HepG2 (cell line): ENCODE results near the gene TTLL10. TPM values are rescaled to one million over a fixed set of nuclear protein-coding genes. Genes with fewer than 3 reads are reported as not detected.
A peak's percentile ranks its signal among the peaks of the same experiment; 100 is the strongest.

Experiments used
- BRCA1 ChIP-seq: sonication (generic); formaldehyde crosslinking; IDR thresholded peaks from 2 replicates; pipeline ENCODE4 v1.4.0; 2020; ENCODE audit warnings: missing genetic modification reagents
- FOXC1 ChIP-seq: sonication (generic); formaldehyde crosslinking; IDR thresholded peaks from 2 replicates; pipeline ENCODE4 v1.8.0; 2022; ENCODE audit warnings: mild to moderate bottlenecking, missing genetic modification reagents, borderline replicate concordance
- HNRNPLL ChIP-seq: fragments of 200-400 bp; formaldehyde crosslinking; IDR thresholded peaks from 2 replicates; pipeline ENCODE4 v1.6.1; 2017; ENCODE audit warnings: mild to moderate bottlenecking, low read depth, low read length; ENCODE audit not compliant: poor library complexity, severe bottlenecking
- KDM5A ChIP-seq: fragments of 200-600 bp; sonication (generic); IDR thresholded peaks from 2 replicates; pipeline ENCODE4 v1.7.0; 2018; ENCODE audit warnings: antibody characterized with exemption, mild to moderate bottlenecking, low read length, borderline replicate concordance
- KLF9 ChIP-seq: IDR thresholded peaks from 2 replicates; pipeline ENCODE4 v1.6.1; 2016; ENCODE audit warnings: low read depth
- MBD4 ChIP-seq: IDR thresholded peaks from 2 replicates; pipeline ENCODE4 v1.6.1; 2012; ENCODE audit warnings: low read length, inconsistent platforms, borderline replicate concordance
- RFX1 ChIP-seq: fragments of 450-650 bp; IDR thresholded peaks from 2 replicates; pipeline ENCODE4 v1.6.1; 2017
- SOX13 ChIP-seq, 3 experiments: fragments of 450-650 bp in 1 of 3; sonication (generic) in 1 of 3; formaldehyde crosslinking in 1 of 3; IDR thresholded peaks in 2 of 3; conservative IDR thresholded peaks in 1 of 3; 2 replicates each; pipeline versions ENCODE4 v1.5.0 to v1.6.1; 2016 to 2020; ENCODE audit warnings: antibody characterized with exemption in 1 of 3, mild to moderate bottlenecking in 1 of 3, missing compliant biosample characterization in 1 of 3, missing genetic modification reagents in 1 of 3, moderate library complexity in 1 of 3
- TOE1 ChIP-seq: sonication (generic); formaldehyde crosslinking; IDR thresholded peaks from 2 replicates; pipeline ENCODE4 v1.4.0; 2020; ENCODE audit warnings: mild to moderate bottlenecking, missing genetic modification reagents
- ZNF263 ChIP-seq: sonication (generic); formaldehyde crosslinking; IDR thresholded peaks from 2 replicates; pipeline ENCODE4 v1.4.0; 2020; ENCODE audit warnings: missing genetic modification reagents
- ZNF335 ChIP-seq: sonication (generic); formaldehyde crosslinking; IDR thresholded peaks from 2 replicates; pipeline ENCODE4 v1.4.0; 2020; ENCODE audit warnings: missing genetic modification reagents
- ZNF674 ChIP-seq: sonication (generic); formaldehyde crosslinking; IDR thresholded peaks from 2 replicates; pipeline ENCODE4 v1.5.0; 2020; ENCODE audit warnings: low read depth, mild to moderate bottlenecking, missing genetic modification reagents
- ZNF7 ChIP-seq: IDR thresholded peaks from 2 replicates; pipeline ENCODE4 v1.6.1; 2016; ENCODE audit warnings: missing biosample characterization, missing genetic modification reagents
- polyA plus RNA-seq, 8 experiments: library from polyadenylated mRNA; depleted of rRNA in 3 of 8; stranded (reverse) in 7 of 8; unstranded in 1 of 8; fragments of >200 nt; fragmentation: Illumina TruSeq in 4 of 8; extraction: Trizol in 4 of 8; gene quantifications; 2 replicates each; pipeline versions ENCODE4 v1.2.1 to v1.2.3, GENCODE V29; 2011 to 2016; ENCODE audit warnings: low read depth in 4 of 8, missing spikeins in 1 of 8, mixed read lengths in 1 of 8; ENCODE audit not compliant: insufficient read depth in 1 of 8
- total RNA-seq, 5 experiments: library from RNA; depleted of rRNA; stranded (reverse); fragments of >200 nt; fragmentation: Illumina TruSeq; extraction: Trizol; gene quantifications; 2 replicates each; pipeline ENCODE4 v1.2.3, GENCODE V29; 2016; ENCODE audit warnings: low read depth in 1 of 5
- TF ChIP-seq, protein P1 (sequence below): sonication (generic); formaldehyde crosslinking; IDR thresholded peaks from 2 replicates; pipeline ENCODE4 v1.5.0; 2020; ENCODE audit warnings: mild to moderate bottlenecking, missing genetic modification reagents
- TF ChIP-seq, protein P2 (sequence below): sonication (generic); formaldehyde crosslinking; IDR thresholded peaks from 2 replicates; pipeline ENCODE4 v1.4.0; 2020; ENCODE audit warnings: missing genetic modification reagents, borderline replicate concordance
- TF ChIP-seq, protein P3 (sequence below): sonication (generic); formaldehyde crosslinking; IDR thresholded peaks from 2 replicates; pipeline ENCODE4 v1.4.0; 2020; ENCODE audit warnings: missing genetic modification reagents, borderline replicate concordance
- TF ChIP-seq, protein P4 (sequence below): sonication (generic); formaldehyde crosslinking; IDR thresholded peaks from 2 replicates; pipeline ENCODE4 v1.4.0; 2020; ENCODE audit warnings: mild to moderate bottlenecking, missing genetic modification reagents

TTLL10 gene
- total and polyA plus RNA-seq, 2 of the 13 experiments (the other 11 are each of a cell fraction or from before 2014, with no cell fraction given), result not detected

DNA sequence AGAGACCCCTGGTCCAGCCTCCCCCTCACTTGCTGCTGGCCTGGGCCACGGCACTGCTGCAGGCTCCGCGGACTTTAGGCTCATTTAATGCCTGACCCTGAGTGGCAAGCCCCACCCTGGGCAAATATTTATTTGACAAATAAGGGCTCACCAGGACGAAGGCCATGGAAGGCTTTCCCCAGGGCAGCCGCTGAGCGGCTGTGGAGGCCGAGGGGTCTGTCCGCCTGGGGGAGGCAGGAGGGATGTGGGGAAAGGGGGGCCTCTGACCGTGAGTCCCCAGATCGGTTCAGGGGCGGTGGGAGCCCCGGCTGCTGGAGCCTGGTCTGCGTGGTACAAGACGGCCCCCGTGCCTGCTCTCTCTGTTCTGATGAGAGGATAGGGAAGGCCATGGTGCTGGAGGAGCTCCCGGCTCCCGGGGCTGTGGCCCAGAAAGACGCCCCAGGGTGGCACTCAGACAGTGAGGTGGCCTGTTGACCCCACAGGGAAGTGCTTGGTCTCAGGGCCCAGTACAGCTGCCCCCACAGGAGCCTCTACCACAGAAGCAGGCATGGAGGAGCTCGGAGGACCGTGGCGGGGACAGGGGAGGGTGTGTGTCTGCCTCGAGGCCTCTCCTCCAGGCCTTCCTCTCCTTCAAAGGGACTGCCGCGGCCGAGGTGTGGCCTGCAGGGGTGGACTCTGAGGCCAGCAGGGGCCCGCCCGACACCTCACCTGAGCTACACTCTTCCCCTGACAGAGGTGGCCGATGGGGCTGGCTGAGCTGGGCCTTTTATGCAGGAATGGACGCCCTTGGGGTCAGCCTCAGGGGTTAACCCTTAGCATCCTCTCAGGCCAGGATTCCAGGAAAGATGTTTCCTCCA lies 48.7 kb upstream of the TTLL10 start (continued):
- TF ChIP-seq, protein P1, sequence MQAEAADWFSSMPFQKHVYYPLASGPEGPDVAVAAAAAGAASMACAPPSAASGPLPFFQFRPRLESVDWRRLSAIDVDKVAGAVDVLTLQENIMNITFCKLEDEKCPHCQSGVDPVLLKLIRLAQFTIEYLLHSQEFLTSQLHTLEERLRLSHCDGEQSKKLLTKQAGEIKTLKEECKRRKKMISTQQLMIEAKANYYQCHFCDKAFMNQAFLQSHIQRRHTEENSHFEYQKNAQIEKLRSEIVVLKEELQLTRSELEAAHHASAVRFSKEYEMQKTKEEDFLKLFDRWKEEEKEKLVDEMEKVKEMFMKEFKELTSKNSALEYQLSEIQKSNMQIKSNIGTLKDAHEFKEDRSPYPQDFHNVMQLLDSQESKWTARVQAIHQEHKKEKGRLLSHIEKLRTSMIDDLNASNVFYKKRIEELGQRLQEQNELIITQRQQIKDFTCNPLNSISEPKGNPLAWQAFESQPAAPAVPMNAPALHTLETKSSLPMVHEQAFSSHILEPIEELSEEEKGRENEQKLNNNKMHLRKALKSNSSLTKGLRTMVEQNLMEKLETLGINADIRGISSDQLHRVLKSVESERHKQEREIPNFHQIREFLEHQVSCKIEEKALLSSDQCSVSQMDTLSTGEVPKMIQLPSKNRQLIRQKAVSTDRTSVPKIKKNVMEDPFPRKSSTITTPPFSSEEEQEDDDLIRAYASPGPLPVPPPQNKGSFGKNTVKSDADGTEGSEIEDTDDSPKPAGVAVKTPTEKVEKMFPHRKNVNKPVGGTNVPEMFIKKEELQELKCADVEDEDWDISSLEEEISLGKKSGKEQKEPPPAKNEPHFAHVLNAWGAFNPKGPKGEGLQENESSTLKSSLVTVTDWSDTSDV, result no peak
- peak; percentile 59; the same call in 1 of the 2 replicates for TF ChIP-seq BRCA1
- TF ChIP-seq HNRNPLL, result no peak
- TF ChIP-seq, protein P2, sequence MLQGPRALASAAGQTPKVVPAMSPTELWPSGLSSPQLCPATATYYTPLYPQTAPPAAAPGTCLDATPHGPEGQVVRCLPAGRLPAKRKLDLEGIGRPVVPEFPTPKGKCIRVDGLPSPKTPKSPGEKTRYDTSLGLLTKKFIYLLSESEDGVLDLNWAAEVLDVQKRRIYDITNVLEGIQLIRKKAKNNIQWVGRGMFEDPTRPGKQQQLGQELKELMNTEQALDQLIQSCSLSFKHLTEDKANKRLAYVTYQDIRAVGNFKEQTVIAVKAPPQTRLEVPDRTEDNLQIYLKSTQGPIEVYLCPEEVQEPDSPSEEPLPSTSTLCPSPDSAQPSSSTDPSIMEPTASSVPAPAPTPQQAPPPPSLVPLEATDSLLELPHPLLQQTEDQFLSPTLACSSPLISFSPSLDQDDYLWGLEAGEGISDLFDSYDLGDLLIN, result no peak
- TF ChIP-seq, protein P3, sequence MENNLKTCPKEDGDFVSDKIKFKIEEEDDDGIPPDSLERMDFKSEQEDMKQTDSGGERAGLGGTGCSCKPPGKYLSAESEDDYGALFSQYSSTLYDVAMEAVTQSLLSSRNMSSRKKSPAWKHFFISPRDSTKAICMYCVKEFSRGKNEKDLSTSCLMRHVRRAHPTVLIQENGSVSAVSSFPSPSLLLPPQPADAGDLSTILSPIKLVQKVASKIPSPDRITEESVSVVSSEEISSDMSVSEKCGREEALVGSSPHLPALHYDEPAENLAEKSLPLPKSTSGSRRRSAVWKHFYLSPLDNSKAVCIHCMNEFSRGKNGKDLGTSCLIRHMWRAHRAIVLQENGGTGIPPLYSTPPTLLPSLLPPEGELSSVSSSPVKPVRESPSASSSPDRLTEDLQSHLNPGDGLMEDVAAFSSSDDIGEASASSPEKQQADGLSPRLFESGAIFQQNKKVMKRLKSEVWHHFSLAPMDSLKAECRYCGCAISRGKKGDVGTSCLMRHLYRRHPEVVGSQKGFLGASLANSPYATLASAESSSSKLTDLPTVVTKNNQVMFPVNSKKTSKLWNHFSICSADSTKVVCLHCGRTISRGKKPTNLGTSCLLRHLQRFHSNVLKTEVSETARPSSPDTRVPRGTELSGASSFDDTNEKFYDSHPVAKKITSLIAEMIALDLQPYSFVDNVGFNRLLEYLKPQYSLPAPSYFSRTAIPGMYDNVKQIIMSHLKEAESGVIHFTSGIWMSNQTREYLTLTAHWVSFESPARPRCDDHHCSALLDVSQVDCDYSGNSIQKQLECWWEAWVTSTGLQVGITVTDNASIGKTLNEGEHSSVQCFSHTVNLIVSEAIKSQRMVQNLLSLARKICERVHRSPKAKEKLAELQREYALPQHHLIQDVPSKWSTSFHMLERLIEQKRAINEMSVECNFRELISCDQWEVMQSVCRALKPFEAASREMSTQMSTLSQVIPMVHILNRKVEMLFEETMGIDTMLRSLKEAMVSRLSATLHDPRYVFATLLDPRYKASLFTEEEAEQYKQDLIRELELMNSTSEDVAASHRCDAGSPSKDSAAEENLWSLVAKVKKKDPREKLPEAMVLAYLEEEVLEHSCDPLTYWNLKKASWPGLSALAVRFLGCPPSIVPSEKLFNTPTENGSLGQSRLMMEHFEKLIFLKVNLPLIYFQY (CRISPR knock-in tag), result peak; percentile 45; the same call in 1 of the 2 replicates
- no peak for TF ChIP-seq FOXC1 (CRISPR knock-in tag)
- TF ChIP-seq ZNF335 (CRISPR knock-in tag), result peak; percentile 30
- TF ChIP-seq RFX1, result no peak
- no peak for TF ChIP-seq ZNF7 (CRISPR knock-in tag)
- TF ChIP-seq KDM5A, result no peak
- TF ChIP-seq ZNF263 (CRISPR knock-in tag), result no peak; the same call in 1 of the 2 replicates
- peak; percentile 0; the same call in 1 of the 2 replicates for TF ChIP-seq SOX13 (IDR thresholded peaks at IDR 0.05)
- peak in 1 of 2 experiments; percentile 63; a peak in 2 of 4 replicates for TF ChIP-seq SOX13 (CRISPR knock-in tag; conservative IDR thresholded peaks at IDR 0.05 in 1 of 2, IDR thresholded peaks at IDR 0.05 in 1 of 2)
- no peak for TF ChIP-seq TOE1 (CRISPR knock-in tag)
- no peak for TF ChIP-seq MBD4
- TF ChIP-seq, protein P4, sequence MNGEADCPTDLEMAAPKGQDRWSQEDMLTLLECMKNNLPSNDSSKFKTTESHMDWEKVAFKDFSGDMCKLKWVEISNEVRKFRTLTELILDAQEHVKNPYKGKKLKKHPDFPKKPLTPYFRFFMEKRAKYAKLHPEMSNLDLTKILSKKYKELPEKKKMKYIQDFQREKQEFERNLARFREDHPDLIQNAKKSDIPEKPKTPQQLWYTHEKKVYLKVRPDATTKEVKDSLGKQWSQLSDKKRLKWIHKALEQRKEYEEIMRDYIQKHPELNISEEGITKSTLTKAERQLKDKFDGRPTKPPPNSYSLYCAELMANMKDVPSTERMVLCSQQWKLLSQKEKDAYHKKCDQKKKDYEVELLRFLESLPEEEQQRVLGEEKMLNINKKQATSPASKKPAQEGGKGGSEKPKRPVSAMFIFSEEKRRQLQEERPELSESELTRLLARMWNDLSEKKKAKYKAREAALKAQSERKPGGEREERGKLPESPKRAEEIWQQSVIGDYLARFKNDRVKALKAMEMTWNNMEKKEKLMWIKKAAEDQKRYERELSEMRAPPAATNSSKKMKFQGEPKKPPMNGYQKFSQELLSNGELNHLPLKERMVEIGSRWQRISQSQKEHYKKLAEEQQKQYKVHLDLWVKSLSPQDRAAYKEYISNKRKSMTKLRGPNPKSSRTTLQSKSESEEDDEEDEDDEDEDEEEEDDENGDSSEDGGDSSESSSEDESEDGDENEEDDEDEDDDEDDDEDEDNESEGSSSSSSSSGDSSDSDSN (CRISPR knock-in tag), result peak; percentile 90
- no peak for TF ChIP-seq ZNF674 (CRISPR knock-in tag)
- 0 out of 2 replicates have a peak, but pooled peaks have one; percentile 30 for TF ChIP-seq KLF9 (CRISPR knock-in tag)
